ENCODE data around the gene DUSP28.

GRCh38 chr2:240590681-240591111 lies 30.5 kb downstream of the DUSP28 start:
- TF ChIP-seq SP1 (CRISPR knock-in tag; conservative IDR thresholded peaks at IDR 0.05) = no peak
- no peak for TF ChIP-seq TEAD1 (CRISPR knock-in tag; IDR thresholded peaks at IDR 0.05)
- TF ChIP-seq, protein P1, sequence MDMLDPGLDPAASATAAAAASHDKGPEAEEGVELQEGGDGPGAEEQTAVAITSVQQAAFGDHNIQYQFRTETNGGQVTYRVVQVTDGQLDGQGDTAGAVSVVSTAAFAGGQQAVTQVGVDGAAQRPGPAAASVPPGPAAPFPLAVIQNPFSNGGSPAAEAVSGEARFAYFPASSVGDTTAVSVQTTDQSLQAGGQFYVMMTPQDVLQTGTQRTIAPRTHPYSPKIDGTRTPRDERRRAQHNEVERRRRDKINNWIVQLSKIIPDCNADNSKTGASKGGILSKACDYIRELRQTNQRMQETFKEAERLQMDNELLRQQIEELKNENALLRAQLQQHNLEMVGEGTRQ (CRISPR knock-in tag; IDR thresholded peaks at IDR 0.05) = no peak

Measured in WTC11 (cell line).